GM19043 (cell line): ENCODE results near the gene YAF2.

ENCODE experiments used
- ATAC-seq: cut with Tn5 transposase; IDR thresholded peaks from one replicate; pipeline ENCODE4 v1.9.1; 2021; ENCODE audit warnings: low read depth; ENCODE audit not compliant: unreplicated experiment

YAF2 gene

GRCh38 chr12:42238240-42239140, at the start of gene YAF2:
Gene YAF2, minus strand, starts transcription at chr12:42238248. Its CDS starts 68 bp downstream, at chr12:42238180.
- peak; percentile 66 for ATAC-seq

GRCh38 chr12:42286741-42287140, 48.7 kb upstream of the YAF2 start:
- no peak for ATAC-seq

- no peak for ATAC-seq
Observed at GRCh38 chr12:42285431-42285830, 47.4 kb upstream of the YAF2 start.

GRCh38 chr12:42284876-42285275, 46.8 kb upstream of the YAF2 start:
- no peak for ATAC-seq

- ATAC-seq, result no peak
Observed at GRCh38 chr12:42284157-42284556, 46.1 kb upstream of the YAF2 start.

GRCh38 chr12:42283739-42284138, 45.7 kb upstream of the YAF2 start:
- ATAC-seq, result no peak

- ATAC-seq, result no peak
Observed at GRCh38 chr12:42282294-42282693, 44.2 kb upstream of the YAF2 start.

GRCh38 chr12:42281844-42282243, 43.8 kb upstream of the YAF2 start:
- no peak for ATAC-seq

GRCh38 chr12:42281278-42281677, 43.2 kb upstream of the YAF2 start:
- no peak for ATAC-seq

- no peak for ATAC-seq
Observed at GRCh38 chr12:42278128-42278510, 40.1 kb upstream of the YAF2 start.

- no peak for ATAC-seq
Observed at GRCh38 chr12:42277396-42278127, 39.5 kb upstream of the YAF2 start.

- ATAC-seq, result no peak
Observed at GRCh38 chr12:42275499-42275898, 37.5 kb upstream of the YAF2 start.

- no peak for ATAC-seq
Observed at GRCh38 chr12:42273706-42274105, 35.7 kb upstream of the YAF2 start.

GRCh38 chr12:42270596-42270995, 32.5 kb upstream of the YAF2 start:
- no peak for ATAC-seq

- ATAC-seq, result no peak
Observed at GRCh38 chr12:42267413-42268190, 29.6 kb upstream of the YAF2 start.

GRCh38 chr12:42266579-42267230, 28.7 kb upstream of the YAF2 start:
- ATAC-seq, result no peak

GRCh38 chr12:42262271-42262670, 24.2 kb upstream of the YAF2 start:
- ATAC-seq, result no peak

- ATAC-seq, result no peak
Observed at GRCh38 chr12:42261708-42262107, 23.7 kb upstream of the YAF2 start.

GRCh38 chr12:42260518-42260917, 22.5 kb upstream of the YAF2 start:
- no peak for ATAC-seq

GRCh38 chr12:42259699-42260098, 21.7 kb upstream of the YAF2 start:
- ATAC-seq, result no peak

- no peak for ATAC-seq
Observed at GRCh38 chr12:42255866-42256261, 17.8 kb upstream of the YAF2 start.
